GM12878 (cell line): ENCODE data around the gene RGR. TPM values are rescaled to one million over a fixed set of nuclear protein-coding genes. Genes with fewer than 3 reads are reported as not detected.

ENCODE experiments used
- ATAC-seq: fragments of 200-7000 bp; cut with Tn5 transposase; 3 replicates; pipeline ENCODE4 v1.9.1; 2020; ENCODE audit warnings: mild to moderate bottlenecking, moderate library complexity
- BruUV-seq: library from RNA; stranded (reverse); fragments of 400-500 nt; replicated peaks from 2 replicates; lab custom pipeline; 2021; lab: Mats Ljungman, UMichigan
- CTCF ChIA-PET: fragments of 300-600 bp; sonication (Branson Sonifier 250); formaldehyde crosslinking; extraction: SDS; loops from one replicate; lab custom pipeline; 2021; ENCODE audit warnings: inconsistent platforms; lab: Yijun Ruan, JAX
- POLR2A ChIA-PET: fragments of 350-600 bp; formaldehyde crosslinking; extraction: SDS; loops from one replicate; lab custom pipeline; 2021; ENCODE audit warnings: inconsistent platforms; lab: Charles Lee
- RAD21 ChIA-PET: fragments of 300-600 bp; sonication (Branson Sonifier 250); formaldehyde crosslinking; loops from one replicate; lab custom pipeline; 2023; ENCODE audit warnings: antibody characterized with exemption; ENCODE audit not compliant: unreplicated experiment; lab: Charles Lee
- SMC1A ChIA-PET: fragments of 300-600 bp; sonication (Branson Sonifier 250); formaldehyde crosslinking; loops from one replicate; lab custom pipeline; 2023; ENCODE audit not compliant: unreplicated experiment, uncharacterized antibody; lab: Charles Lee
- DNase-seq: peaks from one replicate; pipeline ENCODE4 v3.0.0-alpha.2; 2011; ENCODE audit warnings: low read depth, low spot score
- FAIRE-seq: peaks from 3 replicates; lab custom pipeline; 2011; peaks lifted over from hg19 to GRCh38; lab: Jason Lieb, UNC
- H2AFZ ChIP-seq: 2 replicates; pipeline ENCODE4 v1.6.0; 2011; ENCODE audit warnings: low read depth, low read length, control low read depth; ENCODE audit not compliant: control insufficient read depth
- H3K27ac ChIP-seq: 2 replicates; pipeline ENCODE4 v1.5.1; 2011; ENCODE audit warnings: control low read depth; ENCODE audit not compliant: control insufficient read depth, insufficient read depth
- H3K27me3 ChIP-seq, 2 experiments: replicated peaks in 1 of 2; 2 replicates each; pipeline versions ENCODE4 v1.6.0 to v1.6.1; 2011; ENCODE audit warnings: low read length in 1 of 2; ENCODE audit not compliant: control insufficient read depth in 2 of 2, insufficient read depth in 2 of 2
- H3K36me3 ChIP-seq, 2 experiments: 2 replicates each; pipeline ENCODE4 v1.5.1; 2011; ENCODE audit warnings: low read length in 1 of 2; ENCODE audit not compliant: control insufficient read depth in 2 of 2, insufficient read depth in 2 of 2
- H3K4me1 ChIP-seq: 2 replicates; pipeline ENCODE4 v1.6.1; 2011; ENCODE audit warnings: mild to moderate bottlenecking, low read length, moderate library complexity, mixed read lengths; ENCODE audit not compliant: control insufficient read depth, insufficient read depth
- H3K4me2 ChIP-seq: 2 replicates; pipeline ENCODE4 v1.6.0; 2011; ENCODE audit warnings: control low read depth; ENCODE audit not compliant: control insufficient read depth, insufficient read depth
- H3K4me3 ChIP-seq: fragments of 200-600 bp; sonication (generic); 2 replicates; pipeline ENCODE4 v1.5.1; 2016
- H3K79me2 ChIP-seq: 2 replicates; pipeline ENCODE4 v1.6.0; 2011; ENCODE audit warnings: low read length; ENCODE audit not compliant: control insufficient read depth, insufficient read depth
- H3K9ac ChIP-seq: 2 replicates; pipeline ENCODE4 v1.8.0; 2011; ENCODE audit warnings: low read length, control low read depth, mixed read lengths; ENCODE audit not compliant: control insufficient read depth, insufficient read depth
- H3K9me3 ChIP-seq: replicated peaks from 3 replicates; pipeline ENCODE4 v1.5.1; 2011; ENCODE audit warnings: mild to moderate bottlenecking, low read length; ENCODE audit not compliant: control insufficient read depth, insufficient read depth
- H4K20me1 ChIP-seq: 2 replicates; pipeline ENCODE4 v1.6.0; 2011; ENCODE audit not compliant: control insufficient read depth, insufficient read depth
- ATF7 ChIP-seq: fragments of 450-650 bp; IDR thresholded peaks from 2 replicates; pipeline ENCODE4 v1.6.1; 2016; ENCODE audit warnings: low read depth, mild to moderate bottlenecking
- BACH1 ChIP-seq: fragments of 450-650 bp; IDR thresholded peaks from 2 replicates; pipeline ENCODE4 v1.6.1; 2017; ENCODE audit warnings: mild to moderate bottlenecking, borderline replicate concordance
- CHD2 ChIP-seq: IDR thresholded peaks from 2 replicates; pipeline ENCODE4 v1.6.1; 2011; ENCODE audit warnings: low read depth, low read length, improper control_type of control experiment, borderline replicate concordance
- FOS ChIP-seq: IDR thresholded peaks from 3 replicates; pipeline ENCODE4 v1.6.1; 2011; ENCODE audit warnings: borderline replicate concordance; ENCODE audit not compliant: insufficient read length; ENCODE audit errors: extremely low read depth
- SMAD1 ChIP-seq: fragments of 450-650 bp; IDR thresholded peaks from 2 replicates; pipeline ENCODE4 v1.6.1; 2018; ENCODE audit warnings: mild to moderate bottlenecking, low read depth; ENCODE audit not compliant: partially characterized antibody
- TCF12 ChIP-seq: IDR thresholded peaks from 2 replicates; pipeline ENCODE4 v1.6.1; 2011; ENCODE audit warnings: low read depth, mild to moderate bottlenecking, low read length
- WGBS: methylation state at CpG from one replicate; pipeline ENCODE4 v1.1.6; 2016; ENCODE audit warnings: low lambda C conversion rate; ENCODE audit not compliant: insufficient replicate concordance, insufficient coverage; ENCODE audit errors: missing lambda C conversion rate; 5-methylcytosine and 5-hydroxymethylcytosine counted together
- in situ Hi-C: fragments of 300-500 bp; cut with MboI; formaldehyde crosslinking; loops from 9 replicates; pipeline ENCODE4 v1.14.3; 2018; ENCODE audit warnings: mixed read lengths
- intact Hi-C: fragments of 100-400 bp; cut with micrococcal nuclease; formaldehyde crosslinking; loops from one replicate; pipeline ENCODE4 v1.14.2; 2022; ENCODE audit not compliant: unreplicated experiment
- polyA plus RNA-seq, 11 experiments: library from polyadenylated mRNA; depleted of rRNA in 4 of 11; unstranded in 6 of 11; stranded (reverse) in 5 of 11; fragments of >200 nt; fragmentation: Nextera tagmentation in 4 of 11; fragmentation: Illumina TruSeq in 1 of 11; extraction: Ambion mirVana in 4 of 11; extraction: Trizol in 1 of 11; gene quantifications; 1 replicate in 1 of 11; 2 replicates in 10 of 11; pipeline versions ENCODE4 v1.2.1 to v1.2.3, GENCODE V29; 2011 to 2016; ENCODE audit warnings: inconsistent platforms in 2 of 11, missing spikeins in 2 of 11, low read depth in 1 of 11
- total RNA-seq, 4 experiments: library from RNA; depleted of rRNA in 3 of 4; stranded (reverse); fragments of >200 nt in 3 of 4; fragmentation: Illumina TruSeq in 1 of 4; extraction: Trizol in 1 of 4; gene quantifications; 2 replicates each; pipeline versions ENCODE4 v1.2.1 to v1.2.3, GENCODE V29; 2013 to 2021
- TF ChIP-seq, protein P1 (sequence below): fragments of 450-650 bp; IDR thresholded peaks from 2 replicates; pipeline ENCODE4 v1.6.1; 2017; ENCODE audit warnings: borderline replicate concordance
- TF ChIP-seq, protein P2 (sequence below): fragments of 450-650 bp; IDR thresholded peaks from 2 replicates; pipeline ENCODE4 v1.6.1; 2018; ENCODE audit warnings: borderline replicate concordance, mild to moderate bottlenecking; ENCODE audit not compliant: partially characterized antibody

Gene RGR
- total and polyA plus RNA-seq, 10 of the 15 experiments (the other 5 are each of a cell fraction or from before 2014, with no cell fraction given) = not detected

DNA sequence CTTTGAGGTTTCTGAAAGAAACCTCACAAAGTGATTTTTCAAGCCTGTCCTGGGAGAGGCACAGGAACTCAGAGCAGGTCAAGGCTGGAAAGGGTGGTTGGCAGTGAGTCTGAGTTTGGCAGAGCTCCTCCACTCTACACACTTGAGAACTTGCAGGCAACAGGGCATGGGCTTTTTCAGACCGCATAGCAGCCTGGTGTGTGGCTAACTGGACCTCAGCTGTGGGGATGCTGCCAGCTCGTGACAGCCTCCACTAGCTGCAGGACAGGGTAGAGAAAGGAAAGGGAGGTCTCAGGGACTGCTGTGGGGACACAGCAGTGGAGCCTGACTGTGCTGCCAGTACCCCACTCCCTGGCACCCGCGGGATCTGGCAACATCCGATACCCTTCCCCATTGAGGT lies 47.9 kb upstream of the RGR start:
- FAIRE-seq = no peak
- no peak overlapping the region for H3K4me2 ChIP-seq
- no peaks in the 10 kb centered on the region for H3K9me3 ChIP-seq
- ChIA-PET RAD21 (interaction anchor here (1.9 kb wide), 1 partner anchor 49 kb away, joined by 7 read pairs; no protein-coding TSS in a partner anchor), POLR2A (no interaction called here), CTCF (interaction anchor here (1.2 to 28.3 kb wide), 2 partner anchors 17 to 39 kb away, joined by 3 to 788 read pairs; no protein-coding TSS in a partner anchor), SMC1A (interaction anchor here (0.6 to 15.0 kb wide), 4 partner anchors 15 to 49 kb away, joined by 3 to 155 read pairs (median 4); no protein-coding TSS in a partner anchor)
- WGBS = 43% methylated on average over 5 of the region's 5 CpGs
- no peak overlapping the region for H3K4me3 ChIP-seq
- ATAC-seq = peak; percentile 14
- DNase-seq = no peak
- peaks cover 2% of the 10 kb centered on the region; the same call in 1 of the 2 replicates for H4K20me1 ChIP-seq
- no peaks in the 10 kb centered on the region for H3K36me3 ChIP-seq
- TF ChIP-seq, protein P1, sequence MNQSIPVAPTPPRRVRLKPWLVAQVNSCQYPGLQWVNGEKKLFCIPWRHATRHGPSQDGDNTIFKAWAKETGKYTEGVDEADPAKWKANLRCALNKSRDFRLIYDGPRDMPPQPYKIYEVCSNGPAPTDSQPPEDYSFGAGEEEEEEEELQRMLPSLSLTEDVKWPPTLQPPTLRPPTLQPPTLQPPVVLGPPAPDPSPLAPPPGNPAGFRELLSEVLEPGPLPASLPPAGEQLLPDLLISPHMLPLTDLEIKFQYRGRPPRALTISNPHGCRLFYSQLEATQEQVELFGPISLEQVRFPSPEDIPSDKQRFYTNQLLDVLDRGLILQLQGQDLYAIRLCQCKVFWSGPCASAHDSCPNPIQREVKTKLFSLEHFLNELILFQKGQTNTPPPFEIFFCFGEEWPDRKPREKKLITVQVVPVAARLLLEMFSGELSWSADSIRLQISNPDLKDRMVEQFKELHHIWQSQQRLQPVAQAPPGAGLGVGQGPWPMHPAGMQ = no peak
- TF ChIP-seq SMAD1 = no peak
- TF ChIP-seq FOS = no peak
- no peak for TF ChIP-seq ATF7
- no peak for TF ChIP-seq TCF12
- TF ChIP-seq, protein P2, sequence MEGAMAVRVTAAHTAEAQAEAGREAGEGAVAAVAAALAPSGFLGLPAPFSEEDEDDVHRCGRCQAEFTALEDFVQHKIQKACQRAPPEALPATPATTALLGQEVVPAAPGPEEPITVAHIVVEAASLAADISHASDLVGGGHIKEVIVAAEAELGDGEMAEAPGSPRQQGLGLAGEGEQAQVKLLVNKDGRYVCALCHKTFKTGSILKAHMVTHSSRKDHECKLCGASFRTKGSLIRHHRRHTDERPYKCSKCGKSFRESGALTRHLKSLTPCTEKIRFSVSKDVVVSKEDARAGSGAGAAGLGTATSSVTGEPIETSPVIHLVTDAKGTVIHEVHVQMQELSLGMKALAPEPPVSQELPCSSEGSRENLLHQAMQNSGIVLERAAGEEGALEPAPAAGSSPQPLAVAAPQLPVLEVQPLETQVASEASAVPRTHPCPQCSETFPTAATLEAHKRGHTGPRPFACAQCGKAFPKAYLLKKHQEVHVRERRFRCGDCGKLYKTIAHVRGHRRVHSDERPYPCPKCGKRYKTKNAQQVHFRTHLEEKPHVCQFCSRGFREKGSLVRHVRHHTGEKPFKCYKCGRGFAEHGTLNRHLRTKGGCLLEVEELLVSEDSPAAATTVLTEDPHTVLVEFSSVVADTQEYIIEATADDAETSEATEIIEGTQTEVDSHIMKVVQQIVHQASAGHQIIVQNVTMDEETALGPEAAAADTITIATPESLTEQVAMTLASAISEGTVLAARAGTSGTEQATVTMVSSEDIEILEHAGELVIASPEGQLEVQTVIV = no peak
- TF ChIP-seq BACH1 = no peak
- TF ChIP-seq CHD2 = no peak
- BruUV-seq = no TSS peak
- no peak overlapping the region for H2AFZ ChIP-seq
- peaks cover 3% of the 10 kb centered on the region for H3K4me1 ChIP-seq
- no peak overlapping the region for H3K27ac ChIP-seq
- intact Hi-C loops = no loop called here
- in situ Hi-C loops = loop anchor here (5.0 kb wide), 1 partner anchor 35 kb away; no protein-coding TSS in a partner anchor
- no peaks in the 10 kb centered on the region for H3K79me2 ChIP-seq
- H3K27me3 ChIP-seq = peaks cover 18 to 25% of the 10 kb centered on the region in 2 experiments
- H3K9ac ChIP-seq = no peak overlapping the region
